Measurements from ENCODE around the gene ATP6V1G1.

Gene ATP6V1G1

GRCh38 chr9:114621975-114622609 is 34.5 kb downstream of the ATP6V1G1 start:
- DNase-seq (ENCODE audit: low read depth) = no peak
- no peak overlapping the region for H3K4me3 ChIP-seq (ENCODE audit: low read depth, low read length)
- no peak for TF ChIP-seq CTCF (IDR thresholded peaks at IDR 0.05; ENCODE audit: low read depth, low read length, missing control alignments)

DNA sequence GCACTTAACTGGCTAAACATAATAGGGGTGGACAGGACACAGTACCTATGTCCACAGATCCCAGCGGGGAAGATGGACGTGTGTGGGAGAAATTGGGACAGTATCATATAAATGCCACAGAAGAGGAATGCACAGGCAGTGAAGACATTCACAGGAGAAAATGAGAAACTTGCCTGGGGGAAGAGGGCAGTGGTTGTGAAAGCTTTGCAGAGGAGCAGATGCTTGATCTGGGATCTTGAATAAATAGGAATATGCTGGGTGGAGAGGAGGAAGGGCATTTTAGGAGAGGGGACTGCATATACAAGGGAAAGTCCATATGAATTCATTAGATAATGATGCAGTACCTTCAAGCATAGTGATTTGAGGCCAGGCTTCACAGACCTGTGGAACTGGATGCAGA is 37.1 kb downstream of the ATP6V1G1 start:
- DNase-seq (ENCODE audit: low read depth) = no peak
- H3K4me3 ChIP-seq (ENCODE audit: low read depth, low read length) = no peak overlapping the region
- no peak for TF ChIP-seq CTCF (IDR thresholded peaks at IDR 0.05; ENCODE audit: low read depth, low read length, missing control alignments)

- no peak for TF ChIP-seq CTCF (IDR thresholded peaks at IDR 0.05; ENCODE audit: low read depth, low read length, missing control alignments)
- no peak overlapping the region for H3K4me3 ChIP-seq (ENCODE audit: low read depth, low read length)
- DNase-seq (ENCODE audit: low read depth) = no peak
Observed at GRCh38 chr9:114626415-114627020, 38.9 kb downstream of the ATP6V1G1 start.

GRCh38 chr9:114627553-114627952 is 40.0 kb downstream of the ATP6V1G1 start:
- DNase-seq (ENCODE audit: low read depth) = no peak
- TF ChIP-seq CTCF (IDR thresholded peaks at IDR 0.05; ENCODE audit: low read depth, low read length, missing control alignments) = no peak
- no peak overlapping the region for H3K4me3 ChIP-seq (ENCODE audit: low read depth, low read length)

DNA sequence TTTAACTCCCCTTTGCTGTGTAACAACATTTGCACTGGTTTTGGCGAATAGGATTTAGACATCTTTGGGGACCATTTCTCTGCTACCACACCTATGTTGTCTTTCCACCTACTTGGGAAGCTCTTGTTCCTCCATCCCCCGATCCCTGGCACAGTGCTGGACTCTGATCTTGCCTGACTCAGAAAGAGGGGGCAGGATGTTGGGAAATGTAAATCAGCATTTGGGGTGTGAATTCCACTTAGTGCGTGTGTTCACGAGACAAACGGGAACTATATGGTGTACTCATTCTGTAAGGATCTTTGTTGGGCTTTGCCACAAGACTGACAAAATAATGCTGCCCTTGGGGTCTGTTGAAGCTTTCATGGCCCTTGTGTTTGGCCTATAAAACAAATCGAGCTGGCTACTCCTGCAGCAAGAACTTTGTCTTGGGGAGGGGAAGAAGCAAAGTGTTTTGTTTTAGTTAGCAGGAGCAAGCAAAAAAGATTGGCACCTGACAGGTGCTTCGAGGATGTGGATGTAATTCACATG is 42.1 kb downstream of the ATP6V1G1 start:
- TF ChIP-seq CTCF (IDR thresholded peaks at IDR 0.05; ENCODE audit: low read depth, low read length, missing control alignments) = no peak
- DNase-seq (ENCODE audit: low read depth) = no peak

DNA sequence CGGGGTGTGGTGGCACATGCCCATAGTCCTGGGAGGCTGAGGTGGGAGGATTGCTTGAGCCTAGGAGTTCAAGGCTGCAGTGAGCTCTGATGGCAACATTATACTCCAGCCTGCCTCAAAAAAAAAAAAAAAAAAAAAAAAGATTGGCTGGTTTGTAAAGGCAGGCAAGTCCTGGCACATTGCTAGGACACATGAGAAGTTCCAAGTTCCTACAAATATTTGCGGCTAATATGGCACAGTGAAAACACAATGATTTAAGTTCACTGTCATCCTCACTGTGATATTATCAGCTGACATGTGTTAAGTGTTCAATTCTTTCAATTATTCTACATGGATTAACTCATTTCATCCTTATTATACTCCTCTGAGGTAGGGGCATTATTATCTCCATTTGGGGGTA is 43.6 kb downstream of the ATP6V1G1 start:
- no peak for DNase-seq (ENCODE audit: low read depth)
- TF ChIP-seq CTCF (IDR thresholded peaks at IDR 0.05; ENCODE audit: low read depth, low read length, missing control alignments) = no peak
- no peak overlapping the region for H3K4me3 ChIP-seq (ENCODE audit: low read depth, low read length)

More for the DNA sequence above, 42.1 kb downstream of the ATP6V1G1 start:
- H3K4me3 ChIP-seq (ENCODE audit: low read depth, low read length) = no peak overlapping the region
